GM19035 (cell line): ENCODE data around the gene NHSL2.
"Not testable (repeated sequence)": the region's sequence is repeated elsewhere in the genome, so short reads cannot be mapped to it uniquely, and the experiment has no call there.

Experiments used
- ATAC-seq: cut with Tn5 transposase; IDR thresholded peaks from one replicate; pipeline ENCODE4 v1.9.1; 2021; ENCODE audit not compliant: unreplicated experiment

The NHSL2 gene

DNA sequence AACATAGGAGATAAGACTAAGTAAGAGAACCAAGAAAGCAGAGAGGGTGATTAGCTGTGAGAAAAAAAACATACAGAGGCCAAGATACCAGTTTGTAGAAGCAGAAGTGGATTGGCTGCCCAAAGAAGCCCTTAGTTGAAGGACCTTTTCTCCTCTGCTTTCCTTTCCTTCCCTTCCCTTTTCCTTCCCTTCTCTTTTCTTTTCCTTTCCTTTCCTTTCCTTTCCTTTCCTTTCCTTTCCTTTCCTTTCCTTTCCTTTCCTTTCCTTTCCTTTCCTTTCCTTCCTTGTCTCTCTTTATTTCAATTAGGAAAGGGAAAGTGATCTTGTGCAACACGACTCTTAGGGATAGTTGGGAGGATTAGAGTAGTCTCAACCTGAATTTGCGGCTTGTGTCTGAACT is 128.2 kb downstream of the NHSL2 start:
- no peak for ATAC-seq

DNA sequence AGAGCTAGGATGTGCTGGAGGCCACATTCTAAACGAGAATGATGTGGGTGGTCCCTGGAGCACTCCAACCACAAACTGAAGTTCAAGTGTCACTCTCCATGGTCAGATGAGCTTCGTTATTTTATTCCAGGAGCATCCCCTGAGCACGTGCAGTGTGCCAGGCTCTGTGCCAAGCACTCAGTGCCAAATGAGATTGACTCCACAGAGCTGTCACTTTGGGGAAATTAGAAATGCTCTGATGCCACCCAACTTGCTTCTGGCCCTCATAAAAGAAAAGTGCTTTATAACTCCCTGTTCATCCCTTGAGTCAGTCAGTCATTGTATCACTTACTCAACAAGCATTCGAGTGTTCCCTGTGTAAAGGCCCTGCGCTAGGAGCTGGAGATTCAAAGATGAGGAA is 129.9 kb downstream of the NHSL2 start:
- ATAC-seq, result no peak

DNA sequence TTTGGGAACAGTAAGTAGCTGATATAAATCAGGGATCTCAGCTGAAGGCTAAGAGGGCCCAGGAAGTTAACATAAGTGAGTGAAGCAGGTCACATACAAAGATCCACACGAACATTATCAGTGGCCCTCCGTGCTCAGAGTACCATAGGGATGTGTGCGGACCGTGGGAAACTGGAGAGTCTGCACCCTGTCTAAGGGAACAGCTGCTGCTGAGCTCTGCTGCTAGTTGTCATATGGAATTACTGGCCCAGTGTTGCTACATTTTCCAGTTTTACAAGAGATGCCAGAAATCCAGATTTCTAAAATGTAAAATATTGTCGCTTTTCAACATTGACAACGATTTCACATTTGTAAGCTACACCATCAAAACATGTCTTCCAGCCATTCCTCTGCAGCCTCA is 130.5 kb downstream of the NHSL2 start:
- ATAC-seq, result no peak

DNA sequence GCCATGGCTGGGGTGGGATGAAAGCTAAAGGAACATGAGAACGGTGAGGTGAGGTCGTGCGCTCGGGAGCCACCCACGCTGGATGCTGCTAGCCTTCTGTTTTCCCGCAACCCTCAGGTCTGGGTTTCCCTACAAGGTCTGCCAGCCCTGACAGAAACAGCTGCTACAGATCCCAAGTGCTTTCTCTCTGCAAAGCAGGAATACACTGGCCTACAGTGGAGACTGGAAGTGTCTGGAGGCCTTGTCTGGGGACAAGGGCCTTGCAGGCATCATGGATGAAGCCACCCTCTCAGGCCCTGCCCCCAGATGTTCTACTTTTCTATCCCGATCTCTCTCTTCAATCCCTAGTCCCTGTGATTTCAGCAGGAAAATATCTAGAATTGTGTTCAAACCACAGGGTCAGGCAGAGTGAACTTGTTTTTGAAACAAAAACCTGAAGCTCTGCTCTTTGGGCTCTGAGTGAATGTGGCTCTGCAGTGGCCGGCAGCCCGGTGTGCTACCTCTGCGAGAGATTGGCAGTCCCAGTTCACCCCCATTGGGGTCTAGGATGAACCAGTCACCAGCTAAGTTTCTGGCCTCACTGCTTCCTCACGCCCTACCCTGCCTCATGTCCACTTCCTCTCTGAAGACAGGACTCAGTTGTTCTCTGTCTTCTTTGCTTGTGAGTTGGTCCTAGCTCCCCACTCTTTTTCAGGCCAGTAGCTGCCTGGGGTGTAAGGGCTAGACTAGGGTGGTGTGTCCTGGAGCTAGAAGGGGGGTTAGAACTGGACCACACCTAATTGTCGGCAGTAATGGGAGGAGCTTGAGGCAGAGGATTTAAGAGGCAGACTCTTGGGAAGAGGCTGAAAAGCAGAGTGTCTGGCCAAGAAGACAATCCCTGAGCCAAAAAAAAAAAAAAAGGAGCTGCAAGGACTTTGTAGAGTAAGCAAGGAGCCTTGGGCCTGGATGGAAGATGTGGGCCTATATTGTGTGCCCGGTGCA is 131.5 kb downstream of the NHSL2 start:
- ATAC-seq, result no peak

DNA sequence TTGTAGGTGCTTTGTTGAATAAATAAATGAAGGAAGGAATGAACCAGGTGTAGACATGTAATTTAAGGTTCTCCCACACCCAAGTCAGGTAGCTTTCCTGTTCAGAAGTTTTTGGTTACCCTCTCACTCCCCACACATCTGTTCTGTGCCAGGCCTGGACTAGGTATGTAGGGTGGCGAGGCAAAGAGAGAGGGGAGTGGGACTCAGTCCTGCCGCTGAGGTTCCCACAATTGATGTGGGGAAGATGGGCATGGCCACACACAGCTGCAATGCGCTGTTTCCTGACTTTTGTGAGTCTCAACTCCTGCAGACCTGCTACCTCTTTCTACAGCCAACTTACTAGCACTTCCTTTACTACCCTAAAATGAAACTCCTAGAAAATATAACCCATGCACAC is 132.2 kb downstream of the NHSL2 start:
- ATAC-seq, result no peak

DNA sequence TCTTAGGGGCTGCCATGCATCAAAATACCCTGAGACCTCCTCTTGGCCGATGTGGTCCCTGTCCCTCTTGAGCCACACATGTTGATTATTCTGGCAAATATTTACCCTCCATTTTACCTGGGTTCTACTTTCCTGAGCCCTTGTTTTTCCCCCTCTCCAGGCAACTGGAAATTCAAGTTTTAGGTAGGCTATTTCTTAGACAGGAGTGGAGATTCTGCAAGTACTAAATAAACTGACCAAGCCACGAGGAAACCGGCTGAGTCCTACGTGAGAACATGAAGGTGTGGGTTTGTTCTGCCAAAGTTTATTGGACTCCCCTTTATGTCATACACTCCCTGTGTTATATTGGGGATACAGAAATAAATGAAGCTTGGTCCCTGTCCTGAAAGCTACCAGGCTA is 133.0 kb downstream of the NHSL2 start:
- ATAC-seq, result no peak

DNA sequence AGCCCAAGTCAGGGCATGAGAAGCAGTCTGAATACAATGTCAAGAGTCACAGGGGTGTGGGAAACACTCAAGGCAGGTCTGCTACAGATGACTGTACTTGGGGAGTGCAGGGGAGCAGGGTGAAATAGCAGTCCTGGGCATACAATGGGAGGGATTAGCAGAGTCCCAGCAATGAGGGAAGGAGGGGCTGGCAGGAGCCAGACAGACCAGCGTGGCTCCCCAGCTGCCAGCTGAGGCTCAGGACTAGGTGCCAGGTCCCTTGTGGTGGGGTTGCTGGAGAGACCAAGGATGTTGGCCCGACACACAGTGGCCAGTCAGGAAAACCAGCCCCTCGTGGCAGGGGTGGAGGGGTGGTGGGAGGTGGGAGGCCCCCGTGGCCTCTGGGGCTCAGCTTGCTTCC is 134.5 kb downstream of the NHSL2 start:
- no peak for ATAC-seq

DNA sequence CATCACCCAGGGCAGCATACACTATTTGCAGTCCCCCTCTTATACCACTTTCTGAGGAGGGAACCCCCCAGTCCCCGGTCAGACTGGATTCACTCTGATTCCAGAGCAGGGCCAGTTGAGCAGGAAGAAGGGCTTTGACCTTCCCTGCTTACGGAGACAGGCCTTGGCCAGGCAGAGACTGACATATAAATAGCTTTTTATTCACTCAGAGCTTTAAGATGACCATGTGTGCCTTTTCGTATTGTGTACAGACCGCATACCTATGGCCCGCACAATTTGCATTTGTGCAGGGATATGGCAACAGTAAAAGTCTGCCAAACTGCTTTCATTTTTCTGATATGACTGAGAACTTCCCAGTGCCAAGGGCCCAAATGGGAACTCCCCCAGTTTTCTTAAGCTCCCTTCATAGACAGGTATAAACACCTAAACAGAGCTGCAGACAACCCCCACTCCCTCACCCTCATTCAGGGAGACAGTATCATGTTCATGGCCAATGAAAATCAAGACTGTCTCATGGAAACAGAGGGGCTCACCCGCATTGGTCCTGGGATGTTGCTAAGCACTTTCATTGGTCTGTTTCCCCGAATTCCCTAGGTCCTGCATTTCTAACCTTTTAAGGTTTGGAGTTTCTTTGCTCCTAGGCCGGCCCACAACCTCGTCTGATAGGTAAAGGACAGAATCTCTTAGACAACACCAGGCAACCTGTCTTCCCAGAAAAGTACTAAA is 135.1 kb downstream of the NHSL2 start:
- no peak for ATAC-seq

DNA sequence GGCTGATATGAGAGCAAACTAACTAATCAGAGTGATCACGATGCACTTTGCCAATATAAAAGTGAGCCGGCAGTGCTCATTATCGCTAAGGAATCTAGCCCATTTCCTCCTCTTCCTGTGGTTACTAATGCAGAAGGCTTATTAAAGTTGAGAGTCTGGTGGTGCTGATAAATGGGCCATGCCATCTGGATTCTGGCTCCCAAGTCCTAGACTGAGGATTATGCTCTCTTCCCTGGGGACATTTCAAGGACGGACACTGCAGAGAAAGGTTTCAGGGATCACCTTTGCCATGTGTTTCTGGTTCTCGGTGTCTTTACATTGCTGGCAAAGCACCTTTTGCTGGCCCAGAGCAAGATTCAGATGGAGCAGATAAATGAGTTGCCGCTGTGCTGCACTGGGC is 135.8 kb downstream of the NHSL2 start:
- no peak for ATAC-seq

DNA sequence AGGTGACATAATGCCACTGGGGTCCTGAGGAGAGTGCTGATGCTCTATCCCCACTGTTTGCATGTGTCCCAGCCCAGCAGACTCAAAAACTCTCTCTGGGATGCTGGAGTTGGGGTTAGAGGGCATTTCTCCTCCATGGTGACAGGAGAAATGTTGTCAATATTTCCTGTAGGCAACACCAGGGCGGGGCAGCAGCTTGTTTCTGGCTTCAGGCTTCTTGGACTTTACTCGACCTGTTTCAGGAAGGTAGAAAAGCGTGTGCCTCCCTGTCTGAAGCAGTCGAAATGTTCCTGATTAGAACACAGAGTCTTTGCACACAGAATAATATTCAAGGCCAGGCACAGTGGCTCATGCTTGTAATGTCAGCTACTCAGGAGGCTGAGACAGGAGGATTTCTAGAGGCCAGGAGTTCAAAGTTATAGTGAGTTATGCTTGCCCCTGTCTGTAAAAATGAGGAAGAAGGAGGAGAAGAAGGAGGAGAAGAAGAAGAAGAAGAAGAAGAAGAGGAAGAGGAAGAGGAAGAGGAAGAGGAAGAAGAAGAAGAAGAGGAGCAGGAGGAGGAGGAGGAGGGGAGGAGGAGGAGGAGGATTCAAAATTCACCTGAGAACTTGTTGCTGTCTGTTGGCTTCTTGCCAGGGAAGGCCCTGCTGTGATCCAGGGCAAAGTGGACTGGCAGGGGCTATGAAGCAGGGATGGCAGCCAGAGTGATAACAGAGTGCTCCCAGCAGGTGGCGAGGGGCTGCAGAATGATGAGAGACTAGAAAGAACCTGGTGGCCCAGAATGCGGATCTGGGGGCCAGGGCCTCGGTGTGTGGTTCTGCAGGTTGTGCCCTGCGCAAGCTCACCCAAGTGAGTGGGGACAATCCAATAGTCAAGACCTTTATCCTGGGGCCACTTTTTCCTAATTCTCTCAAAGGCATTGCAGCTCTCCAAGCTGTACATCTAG is 138.1 kb downstream of the NHSL2 start:
- ATAC-seq, result no peak

DNA sequence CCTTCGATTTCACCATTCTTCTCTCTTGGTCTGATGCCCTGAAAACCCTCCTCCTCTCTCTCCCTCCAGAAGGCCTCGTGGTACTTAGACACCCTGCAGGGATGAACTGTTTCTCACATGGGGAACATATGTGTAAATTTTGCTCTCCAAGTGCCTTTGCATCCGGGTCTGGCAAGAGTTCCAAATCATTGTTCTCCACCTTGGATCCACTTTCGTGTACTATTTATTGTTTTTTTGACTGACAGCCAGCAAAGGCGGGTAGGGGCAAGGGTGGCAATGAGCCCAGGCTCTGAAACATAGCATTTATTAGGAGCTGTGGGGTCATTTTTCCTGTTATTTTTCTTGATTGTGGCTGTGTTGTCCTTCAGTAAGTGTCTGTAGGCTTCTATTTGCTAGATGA is 139.4 kb downstream of the NHSL2 start:
- ATAC-seq, result no peak

DNA sequence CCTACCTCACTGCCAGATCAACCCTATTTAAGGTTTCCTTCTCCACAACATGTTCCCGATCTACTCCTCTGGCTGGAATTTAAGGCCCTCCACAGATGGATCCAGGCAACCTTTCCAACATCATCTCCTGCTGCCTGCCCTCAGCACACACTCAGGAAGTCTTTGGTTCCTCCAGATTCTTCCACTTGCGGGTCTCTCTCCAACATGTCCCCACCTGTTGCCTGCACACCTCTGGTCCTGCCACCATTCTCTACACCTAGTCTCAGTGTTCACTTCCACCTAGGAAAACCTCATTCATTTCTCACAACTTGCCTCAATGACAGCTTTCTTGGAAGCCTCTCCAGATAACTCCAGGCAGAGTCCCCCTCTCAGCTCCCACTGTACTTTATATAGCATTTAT is 140.9 kb downstream of the NHSL2 start:
- ATAC-seq, result no peak

DNA sequence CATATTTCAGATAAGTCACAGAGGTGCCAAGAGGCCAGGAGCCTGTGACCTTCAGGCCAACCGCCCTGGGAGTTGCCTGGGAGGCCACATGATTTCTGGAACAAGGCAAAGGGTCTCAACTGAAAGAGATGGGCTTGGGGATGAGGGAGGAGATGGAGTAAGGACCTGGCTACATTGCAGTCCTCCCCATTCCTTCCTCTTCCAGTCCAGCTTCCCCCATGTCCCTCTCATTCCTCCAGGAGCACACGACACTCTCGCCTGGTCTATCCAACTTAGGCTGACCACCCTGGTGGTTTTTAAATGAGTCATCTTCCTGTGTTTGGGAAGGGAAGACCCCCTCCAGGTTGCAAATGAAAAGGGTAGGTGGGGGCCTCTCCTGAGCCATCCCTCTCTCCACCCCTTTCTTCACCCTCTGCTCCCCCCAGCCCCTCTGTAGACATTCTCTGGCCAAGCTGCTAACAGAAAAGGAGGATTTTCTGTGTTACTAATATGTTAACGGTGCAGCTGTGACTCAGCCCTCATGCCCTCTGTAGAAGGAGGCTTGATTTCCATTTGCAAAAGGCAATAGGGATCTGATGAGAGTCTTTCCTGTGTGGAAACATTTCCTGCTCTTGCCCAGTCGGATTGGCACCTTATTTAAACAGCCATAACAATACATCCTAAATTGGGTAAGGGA is 141.9 kb downstream of the NHSL2 start:
- no peak for ATAC-seq

DNA sequence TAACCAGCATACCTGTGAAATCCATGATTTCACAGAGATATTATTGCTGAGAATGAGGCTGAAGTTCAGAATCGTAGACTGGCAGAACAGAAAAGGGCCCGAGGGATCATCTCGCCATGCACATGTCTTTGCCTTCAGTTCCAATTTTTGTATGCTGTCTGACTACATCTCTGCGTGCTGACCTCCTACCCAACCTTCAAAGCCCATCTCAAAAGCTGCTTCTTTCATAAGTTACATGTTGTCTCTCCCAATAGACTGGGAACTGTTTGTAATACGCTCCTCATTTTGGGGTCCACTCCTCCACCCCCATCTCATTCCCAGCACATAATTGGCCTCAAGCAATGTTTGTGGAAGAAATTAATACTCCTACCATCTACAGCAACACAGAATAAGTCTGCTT is 142.9 kb downstream of the NHSL2 start:
- ATAC-seq, result no peak

DNA sequence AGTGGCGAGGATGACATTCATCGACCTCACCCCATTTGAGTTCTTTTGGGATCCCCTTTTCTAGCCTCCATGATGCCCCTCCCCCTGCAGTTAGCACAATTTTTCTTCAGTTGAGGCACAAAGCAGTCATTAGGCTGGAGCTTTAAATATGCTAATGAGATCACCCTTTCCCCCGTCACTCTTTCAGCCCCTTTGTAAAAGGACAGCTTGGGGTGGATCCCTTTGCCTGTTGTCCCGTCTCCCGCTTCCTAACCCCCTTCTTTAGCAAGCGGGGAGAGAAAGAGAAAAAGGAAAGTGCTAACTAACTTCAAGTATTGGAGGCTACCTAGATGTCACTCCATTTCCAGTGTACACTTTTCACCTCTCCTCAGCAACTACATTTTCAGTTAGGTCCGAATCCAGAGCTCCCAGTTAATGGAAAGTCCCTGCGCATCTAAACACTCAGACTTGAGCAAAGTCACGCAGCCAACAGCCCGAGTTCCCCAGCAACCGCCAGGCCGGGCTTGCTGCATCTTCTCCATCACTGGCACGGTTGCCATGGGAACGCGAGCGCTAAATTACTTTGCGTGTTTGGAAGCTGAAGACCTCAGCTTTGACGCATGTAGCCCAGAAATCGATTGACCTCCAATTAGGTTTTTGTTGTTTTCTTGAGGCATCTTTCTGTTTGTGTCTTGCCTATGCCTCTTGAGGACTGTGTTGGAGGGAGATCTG is 144.3 kb downstream of the NHSL2 start:
- no peak for ATAC-seq

DNA sequence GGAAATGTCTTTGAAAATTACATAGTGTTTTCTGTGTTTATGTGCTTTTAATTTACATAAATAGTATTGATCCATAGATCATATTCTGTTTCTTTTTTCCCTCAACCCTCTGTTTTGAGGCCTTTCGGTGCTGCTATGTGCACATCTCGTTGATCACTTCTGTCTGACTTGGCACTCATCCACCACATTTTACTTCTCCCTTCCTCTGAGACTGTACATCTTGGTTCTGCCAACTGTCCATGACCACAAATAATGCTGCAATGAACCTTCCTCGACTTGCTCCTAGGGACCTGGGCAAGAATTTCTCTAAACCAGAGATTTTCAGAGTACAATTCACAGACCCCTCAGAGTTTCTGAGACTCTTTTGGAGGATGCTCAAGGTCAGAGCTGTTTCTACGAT is 146.7 kb downstream of the NHSL2 start:
- ATAC-seq, result no peak

DNA sequence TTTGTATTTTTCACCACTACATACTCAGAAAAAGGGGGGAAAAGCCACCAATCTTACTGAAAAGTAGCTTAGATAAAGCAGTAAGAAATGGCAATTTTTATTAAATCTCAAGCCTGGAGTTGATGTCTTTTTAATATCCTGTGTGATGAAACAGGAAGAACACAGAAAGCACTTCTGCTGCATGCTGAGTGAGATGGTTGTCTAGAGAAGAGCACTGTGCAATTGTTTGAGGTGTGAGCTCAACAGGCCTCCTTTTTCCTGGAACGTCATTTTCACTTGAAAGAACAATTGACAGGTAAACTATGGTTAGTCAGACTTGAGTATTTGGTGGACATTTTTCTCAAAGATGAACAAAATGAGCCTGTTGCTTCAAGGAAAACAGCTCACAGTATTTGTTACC is 147.2 kb downstream of the NHSL2 start:
- no peak for ATAC-seq

DNA sequence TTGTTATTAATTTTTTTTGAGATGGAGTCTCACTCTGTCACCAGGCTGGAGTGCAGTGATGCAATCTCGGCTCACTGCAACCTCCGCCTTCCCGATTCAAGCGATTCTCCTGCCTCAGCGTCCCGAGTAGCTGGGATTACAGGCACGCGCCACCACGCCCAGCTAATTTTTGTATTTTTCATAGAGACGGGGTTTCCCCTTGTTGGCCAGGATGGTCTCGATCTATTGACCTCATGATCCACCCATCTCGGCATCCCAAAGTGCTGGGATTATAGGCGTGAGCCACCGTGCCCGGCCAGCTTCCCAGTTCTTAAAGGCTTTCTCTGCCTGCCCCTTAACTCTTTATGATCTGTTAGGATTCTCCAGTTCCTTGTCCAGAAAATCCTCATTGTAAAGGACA is 147.7 kb downstream of the NHSL2 start:
- ATAC-seq, result not testable (repeated sequence)

DNA sequence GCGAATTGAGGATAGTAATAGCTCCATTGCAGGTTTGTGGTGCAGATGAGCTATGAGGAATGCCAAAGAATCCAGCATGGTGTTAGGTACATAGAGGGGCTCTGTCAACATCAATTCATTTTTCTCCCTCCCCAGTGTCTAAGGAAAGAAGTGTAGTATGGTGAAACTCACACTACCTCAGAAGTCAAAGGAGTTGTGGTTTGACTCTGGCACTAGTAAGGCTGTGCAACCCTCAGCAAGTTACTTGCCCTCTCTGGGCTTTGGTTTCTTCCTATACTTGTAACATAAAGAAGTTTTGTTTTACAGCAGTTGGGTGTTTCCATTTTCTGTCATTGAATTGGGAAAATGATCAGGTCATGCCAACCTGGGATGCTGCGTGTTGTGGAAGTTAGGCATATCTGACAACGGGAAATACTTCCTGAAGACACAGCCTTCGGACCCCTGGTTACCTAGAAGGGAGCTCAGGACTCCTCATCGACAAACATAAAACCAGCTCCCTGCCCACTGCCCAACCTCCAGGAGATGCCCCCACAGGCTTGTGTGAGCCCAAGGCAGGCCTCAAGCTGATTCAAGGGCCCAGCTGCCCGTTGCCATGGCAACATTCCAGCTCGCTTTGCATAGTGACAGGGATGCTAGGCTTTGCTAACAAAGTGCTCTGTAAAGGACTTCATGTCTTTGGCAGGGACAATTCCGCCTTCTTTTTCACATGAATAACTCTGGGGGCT is 149.7 kb downstream of the NHSL2 start:
- no peak for ATAC-seq
